Loucy (cell line): ENCODE data around the gene GPR22.

ENCODE experiments used
- CTCF ChIP-seq: fragments of 200-600 bp; sonication (generic); conservative IDR thresholded peaks from 2 replicates; pipeline ENCODE4 v1.5.1; 2014; ENCODE audit warnings: mild to moderate bottlenecking, antibody characterized with exemption, low read length
- EZH2phosphoT487 ChIP-seq: fragments of 200-600 bp; IDR thresholded peaks from 2 replicates; pipeline ENCODE4 v1.6.1; 2018; ENCODE audit warnings: antibody characterized with exemption, mild to moderate bottlenecking, moderate library complexity, borderline replicate concordance

GRCh38 chr7:107486041-107486440 lies 16.2 kb downstream of the GPR22 start:
- no peak for TF ChIP-seq CTCF
- no peak for TF ChIP-seq EZH2phosphoT487
